GM12878 (cell line): ENCODE data around the gene DHRS1.

Source experiments
- FOXM1 ChIP-seq: IDR thresholded peaks from 2 replicates; pipeline ENCODE4 v1.6.1; 2012; ENCODE audit warnings: low read depth, mild to moderate bottlenecking, inconsistent platforms, low read length, moderate library complexity
- NFYB ChIP-seq: IDR thresholded peaks from 2 replicates; pipeline ENCODE4 v1.6.1; 2011; ENCODE audit warnings: low read depth, mild to moderate bottlenecking, low read length, improper control_type of control experiment, moderate library complexity; ENCODE audit not compliant: insufficient read depth
- SREBF1 ChIP-seq: IDR thresholded peaks from 2 replicates; pipeline ENCODE4 v1.6.1; 2012; ENCODE audit warnings: mild to moderate bottlenecking, low read length

- no peak for TF ChIP-seq NFYB
- TF ChIP-seq FOXM1, result no peak
- TF ChIP-seq SREBF1, result no peak
Measured at GRCh38 chr14:24269910-24270536, 29.6 kb downstream of the DHRS1 start.
